ENCODE measurements around the gene SMKR1. TPM values are rescaled to one million over a fixed set of nuclear protein-coding genes. Genes with fewer than 3 reads are reported as not detected.
A peak's percentile ranks its signal among the peaks of the same experiment; 100 is the strongest.

SMKR1 gene
- total RNA-seq, 4 donors from 2014 or later: not detected

- Histone ChIP-seq H3K36me3 (no peaks in the 10 kb centered on the region), H3K4me3 (no peak overlapping the region), H3K9me3 (no peaks in the 10 kb centered on the region), H3K27ac (no peak overlapping the region), H3K4me1 (no peaks in the 10 kb centered on the region), H3K27me3 (no peaks in the 10 kb centered on the region)
- ATAC-seq: no peak
- intact Hi-C loops (cut with DNase I; ENCODE audit: low total_unique reads): no loop called here
- TF ChIP-seq CTCF (IDR thresholded peaks at IDR 0.05 in 4 of 5, conservative IDR thresholded peaks at IDR 0.05 in 1 of 5) (no peak), POLR2A (IDR thresholded peaks at IDR 0.05) (no peak)
- DNase-seq: no peak
- in situ Hi-C loops (cut with MboI; ENCODE audit: low sequenced_read_pairs in 4 of 4): loop anchor here in 1 of 4 donors (10.0 kb wide), 1 partner anchor 128 kb away; no protein-coding TSS in a partner anchor
Measured at GRCh38 chr7:129497156-129497555, 5.2 kb upstream of the SMKR1 start.

GRCh38 chr7:129498021-129498420, 4.3 kb upstream of the SMKR1 start:
- no peaks in the 10 kb centered on the region for H3K27me3 ChIP-seq
- in situ Hi-C loops (cut with MboI; ENCODE audit: low sequenced_read_pairs in 4 of 4): loop anchor here in 1 of 4 donors (10.0 kb wide), 1 partner anchor 127 kb away; no protein-coding TSS in a partner anchor
- no peaks in the 10 kb centered on the region for H3K9me3 ChIP-seq
- intact Hi-C loops (cut with DNase I; ENCODE audit: low total_unique reads): no loop called here
- DNase-seq (no peak), ATAC-seq (no peak)
- H3K4me1 ChIP-seq: peaks cover 0 to 5% of the 10 kb centered on the region in 2 donors
- H3K36me3 ChIP-seq: no peaks in the 10 kb centered on the region
- H3K4me3 ChIP-seq: no peak overlapping the region
- no peak overlapping the region for H3K27ac ChIP-seq
- TF ChIP-seq CTCF (IDR thresholded peaks at IDR 0.05 in 4 of 5, conservative IDR thresholded peaks at IDR 0.05 in 1 of 5): no peak
- TF ChIP-seq POLR2A (IDR thresholded peaks at IDR 0.05): no peak

- no peaks in the 10 kb centered on the region for H3K9me3 ChIP-seq
- in situ Hi-C loops (cut with MboI; ENCODE audit: low sequenced_read_pairs in 4 of 4): loop anchor here in 1 of 4 donors (10.0 kb wide), 1 partner anchor 125 kb away; no protein-coding TSS in a partner anchor
- no peaks in the 10 kb centered on the region for H3K27me3 ChIP-seq
- H3K36me3 ChIP-seq: no peaks in the 10 kb centered on the region
- H3K4me1 ChIP-seq: peaks cover 0 to 7% of the 10 kb centered on the region in 2 donors
- ATAC-seq: no peak
- TF ChIP-seq POLR2A (IDR thresholded peaks at IDR 0.05): no peak
- no peak for TF ChIP-seq CTCF (IDR thresholded peaks at IDR 0.05 in 4 of 5, conservative IDR thresholded peaks at IDR 0.05 in 1 of 5)
- DNase-seq: no peak
- H3K4me3 ChIP-seq: no peak overlapping the region
- no peak overlapping the region for H3K27ac ChIP-seq
- intact Hi-C loops (cut with DNase I; ENCODE audit: low total_unique reads): loop anchor here (10.0 kb wide), 1 partner anchor 145 kb away; no protein-coding TSS in a partner anchor
Measured at GRCh38 chr7:129499999-129500398, 2.3 kb upstream of the SMKR1 start.

- Histone ChIP-seq H3K27ac (no peak overlapping the region), H3K36me3 (no peaks in the 10 kb centered on the region), H3K27me3 (no peaks in the 10 kb centered on the region), H3K4me3 (peak overlapping the region; percentile 48 to 66 (median 60)), H3K4me1 (peaks cover 0 to 7% of the 10 kb centered on the region in 2 donors), H3K9me3 (no peaks in the 10 kb centered on the region)
- DNase-seq (no peak), ATAC-seq (peak in 1 of 2 donors; percentile 19)
- in situ Hi-C loops (cut with MboI; ENCODE audit: low sequenced_read_pairs in 4 of 4) (no loop called here), intact Hi-C loops (cut with DNase I; ENCODE audit: low total_unique reads) (loop anchor here (10.0 kb wide), 1 partner anchor 142 kb away; no protein-coding TSS in a partner anchor)
- TF ChIP-seq POLR2A (IDR thresholded peaks at IDR 0.05) (no peak), CTCF (IDR thresholded peaks at IDR 0.05 in 4 of 5, conservative IDR thresholded peaks at IDR 0.05 in 1 of 5) (no peak)
Measured at GRCh38 chr7:129502708-129503685, 666 bp downstream of the SMKR1 start.
